T1000 (cell line): Measurements from ENCODE around the gene GCNT2.
"Not testable (repeated sequence)": the region's sequence is repeated elsewhere in the genome, so short reads cannot be mapped to it uniquely, and the experiment has no call there.

ENCODE experiments used
- DNase-seq: peaks from one replicate; lab custom pipeline; 2025; ENCODE audit warnings: mixed read lengths; lab: John Stamatoyannopoulos, UW

GCNT2 gene

GRCh38 chr6:10580570-10580969 lies 59.4 kb downstream of the GCNT2 start:
- DNase-seq, result no peak

DNA sequence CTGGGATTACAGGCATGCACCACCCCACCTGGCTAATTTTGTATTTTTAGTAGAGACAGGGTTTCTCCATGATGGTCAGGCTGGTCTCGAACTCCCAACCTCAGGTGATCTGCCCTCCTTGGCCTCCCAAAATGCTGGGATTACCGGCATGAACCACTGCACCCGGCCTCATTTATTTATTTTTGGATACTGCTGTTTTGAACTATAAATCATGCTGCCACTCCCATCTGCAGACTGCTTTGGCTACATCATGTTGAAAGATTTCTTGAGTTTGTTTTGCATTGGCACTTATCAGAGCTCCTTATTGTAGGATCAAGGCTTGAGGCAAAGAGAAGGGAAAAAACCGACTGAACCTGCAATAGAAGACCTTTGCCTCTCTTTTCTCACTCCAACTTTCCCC lies 60.3 kb downstream of the GCNT2 start:
- not testable (repeated sequence) for DNase-seq

GRCh38 chr6:10582774-10583508 lies 61.8 kb downstream of the GCNT2 start:
- DNase-seq, result no peak

DNA sequence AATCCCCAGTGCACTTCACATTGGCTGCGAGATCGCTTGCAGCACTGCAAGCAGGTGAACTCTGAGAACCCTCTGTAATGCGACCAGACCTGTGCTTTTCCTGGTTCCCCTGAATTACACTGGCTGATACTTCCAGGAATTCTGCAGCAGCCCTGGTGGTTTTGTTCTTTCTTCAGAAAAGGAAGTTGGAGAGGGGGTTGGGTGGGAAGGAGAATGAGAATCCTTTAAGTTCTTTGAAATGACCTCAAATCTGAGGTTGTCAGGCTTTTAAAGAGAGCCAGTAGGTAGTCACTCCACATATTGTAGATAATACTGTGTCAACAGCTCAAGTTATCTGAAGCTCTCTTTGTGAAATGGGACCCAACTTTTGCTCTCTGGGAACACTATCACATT lies 62.4 kb downstream of the GCNT2 start:
- DNase-seq, result no peak

DNA sequence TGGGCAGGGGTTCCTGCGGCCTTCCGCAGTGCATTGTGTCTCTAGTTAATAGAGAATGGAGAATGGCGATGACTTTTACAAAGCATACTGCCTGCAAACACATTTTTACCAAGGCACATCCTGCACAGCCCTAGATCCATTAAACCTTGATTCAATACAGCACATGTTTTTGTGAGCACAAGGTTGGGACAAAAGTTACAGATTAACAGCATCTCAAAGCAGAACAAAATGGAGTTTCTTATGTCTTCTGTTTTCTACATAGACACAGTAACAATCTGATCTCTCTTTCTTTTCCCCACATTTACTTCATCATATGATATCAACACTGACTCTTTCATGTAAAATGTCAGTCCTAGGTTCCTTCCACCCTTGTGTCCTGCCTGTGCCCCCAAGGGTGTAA lies 63.5 kb downstream of the GCNT2 start:
- DNase-seq, result no peak

- no peak for DNase-seq
These were observed 64.2 kb downstream of the GCNT2 start for GRCh38 chr6:10585209-10585845.

DNA sequence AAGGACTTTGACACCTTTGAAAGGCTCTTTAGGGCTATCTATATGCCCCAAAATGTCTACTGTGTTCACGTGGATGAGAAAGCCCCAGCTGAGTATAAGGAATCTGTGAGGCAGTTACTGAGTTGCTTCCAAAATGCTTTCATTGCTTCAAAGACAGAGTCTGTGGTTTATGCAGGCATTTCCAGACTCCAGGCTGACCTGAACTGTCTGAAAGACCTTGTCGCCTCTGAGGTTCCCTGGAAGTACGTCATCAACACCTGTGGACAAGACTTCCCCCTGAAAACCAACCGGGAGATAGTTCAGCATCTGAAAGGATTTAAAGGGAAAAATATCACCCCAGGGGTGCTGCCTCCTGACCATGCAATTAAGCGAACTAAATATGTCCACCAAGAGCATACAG lies 65.2 kb downstream of the GCNT2 start:
- DNase-seq, result no peak

DNA sequence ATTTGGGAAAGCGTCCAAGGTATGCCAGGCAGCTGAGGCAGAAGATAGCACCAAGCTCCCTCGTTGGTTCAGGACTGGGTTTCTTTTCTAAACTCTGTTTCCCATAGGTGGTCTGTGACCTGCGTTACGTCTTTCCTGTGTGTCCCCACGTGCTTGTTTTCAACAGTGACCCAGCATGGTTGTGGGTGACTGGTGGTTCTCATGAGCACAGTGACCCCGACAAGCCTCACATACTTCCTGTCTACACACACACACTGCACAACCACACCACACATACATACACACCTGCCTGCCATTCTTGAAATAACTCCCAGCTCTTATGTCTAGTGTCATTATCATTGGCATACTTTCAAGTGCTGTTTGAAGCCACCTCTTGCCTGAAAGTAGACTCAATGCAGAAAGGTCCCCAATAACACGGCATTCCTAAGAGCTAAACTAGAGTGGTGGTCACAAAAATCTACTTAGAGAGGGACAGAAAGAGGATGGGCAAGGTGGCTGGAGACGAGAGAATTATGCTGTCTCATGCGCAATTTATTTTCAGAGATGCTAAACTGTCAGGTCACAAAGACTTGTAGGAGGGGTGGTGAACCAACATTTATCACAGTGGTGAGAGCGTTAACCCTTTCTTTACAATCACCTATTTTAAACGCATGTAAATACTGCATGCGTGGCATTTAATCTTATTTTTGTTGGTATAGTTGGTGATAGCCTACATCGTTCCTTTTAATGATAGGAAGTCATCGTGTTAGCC lies 66.7 kb downstream of the GCNT2 start:
- DNase-seq, result no peak

- DNase-seq, result no peak
These were observed 67.6 kb downstream of the GCNT2 start for GRCh38 chr6:10588562-10589428.

DNA sequence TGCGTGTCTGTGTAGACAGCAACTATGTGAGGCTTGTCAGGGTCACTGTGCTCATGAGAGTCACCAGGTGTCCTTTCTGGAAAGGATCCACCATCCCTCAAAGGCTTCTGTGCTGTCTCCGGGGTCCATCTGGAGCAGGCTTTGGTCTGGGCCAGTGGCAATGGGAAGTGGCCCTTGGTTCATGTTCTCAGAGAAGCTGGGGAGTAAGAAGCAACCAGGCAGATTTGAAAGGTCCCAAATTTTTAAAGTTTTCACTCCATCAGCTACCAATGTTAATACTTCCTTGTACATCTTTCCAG lies 68.2 kb downstream of the GCNT2 start:
- no peak for DNase-seq

DNA sequence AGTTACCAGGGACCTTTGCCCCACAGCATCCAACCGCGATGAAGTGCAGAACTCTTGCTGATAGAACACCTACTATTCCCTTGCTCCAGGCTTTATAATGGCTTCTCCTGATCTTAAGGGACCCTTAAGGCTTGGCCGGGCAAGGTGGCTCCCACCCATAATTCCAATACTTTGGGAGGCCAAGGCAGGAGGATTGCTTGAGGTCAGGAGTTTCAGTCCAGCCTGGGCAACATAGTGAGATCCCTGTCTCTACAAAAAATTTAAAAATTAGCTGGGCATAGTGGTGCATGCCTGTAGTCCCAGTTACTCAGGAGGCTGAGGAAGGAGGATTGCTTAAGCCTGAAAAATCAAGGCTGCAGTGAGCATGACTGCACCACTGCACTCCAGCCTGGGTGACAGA lies 68.8 kb downstream of the GCNT2 start:
- DNase-seq, result no peak

GRCh38 chr6:10591422-10592160 lies 70.4 kb downstream of the GCNT2 start:
- no peak for DNase-seq

GRCh38 chr6:10595731-10596664 lies 74.8 kb downstream of the GCNT2 start:
- peak; percentile 5 for DNase-seq

DNA sequence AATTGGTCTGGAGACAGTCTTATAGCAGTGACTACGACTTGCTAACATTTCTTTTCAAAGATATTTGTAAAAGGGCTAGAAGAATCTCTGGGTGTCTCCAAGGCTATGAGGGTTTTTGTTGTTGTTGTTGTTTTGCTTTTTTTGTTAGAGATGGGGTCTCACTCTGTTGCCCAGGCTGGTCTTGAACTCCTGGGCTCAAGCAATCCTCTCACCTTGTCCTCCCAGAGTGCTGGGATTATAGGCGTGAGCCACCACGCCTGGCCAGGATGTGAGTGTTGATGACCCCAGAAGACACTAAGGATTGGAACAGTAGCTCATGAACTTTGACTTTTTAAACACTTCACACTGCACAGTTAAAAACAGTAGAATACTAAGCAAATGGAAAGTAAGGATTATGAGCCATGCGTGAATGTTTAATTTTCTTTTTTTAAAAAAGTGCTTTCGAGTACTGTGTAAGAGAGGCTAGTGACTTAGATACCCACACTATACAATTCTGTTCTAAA lies 76.4 kb downstream of the GCNT2 start:
- no peak for DNase-seq

DNA sequence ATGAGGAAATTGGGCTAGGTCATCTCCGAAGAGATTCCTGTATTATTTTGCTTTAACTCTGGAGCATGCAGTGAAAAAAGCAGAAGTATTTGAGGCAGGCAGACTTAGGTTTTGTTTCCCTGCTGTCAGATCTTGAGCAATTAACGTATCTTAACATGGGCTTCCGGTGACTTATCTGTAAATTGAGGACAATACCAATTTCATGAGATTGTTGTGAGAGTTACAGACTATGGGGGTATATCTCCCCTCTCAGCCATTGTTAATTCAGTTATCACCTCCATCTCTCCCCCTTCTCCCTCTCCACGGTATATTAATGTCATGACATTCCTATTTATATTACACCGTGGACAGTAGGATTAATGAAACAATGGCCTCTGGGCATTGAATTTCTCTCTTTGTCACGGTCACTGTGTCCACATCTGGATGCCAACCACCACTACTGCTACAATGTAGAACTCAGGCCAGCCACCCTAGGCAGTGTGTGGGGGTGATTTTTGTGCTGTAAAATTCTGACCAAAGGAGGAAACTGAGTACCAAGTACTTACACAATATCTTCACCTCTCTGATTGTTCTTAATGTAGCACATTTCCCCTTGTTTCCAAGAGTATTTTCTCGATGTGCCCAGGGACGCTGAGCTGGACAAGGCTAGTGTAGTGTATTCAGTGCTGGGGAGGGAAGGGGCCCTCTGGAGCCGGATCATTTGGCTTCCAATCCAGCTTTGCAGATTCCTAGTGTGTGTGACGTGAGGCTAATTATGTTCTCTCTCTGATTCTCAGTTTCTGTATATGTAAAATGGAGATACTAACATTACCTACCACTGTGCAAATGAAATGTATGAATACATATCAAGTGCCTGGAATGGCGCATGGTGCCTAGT lies 77.2 kb downstream of the GCNT2 start:
- DNase-seq, result no peak

DNA sequence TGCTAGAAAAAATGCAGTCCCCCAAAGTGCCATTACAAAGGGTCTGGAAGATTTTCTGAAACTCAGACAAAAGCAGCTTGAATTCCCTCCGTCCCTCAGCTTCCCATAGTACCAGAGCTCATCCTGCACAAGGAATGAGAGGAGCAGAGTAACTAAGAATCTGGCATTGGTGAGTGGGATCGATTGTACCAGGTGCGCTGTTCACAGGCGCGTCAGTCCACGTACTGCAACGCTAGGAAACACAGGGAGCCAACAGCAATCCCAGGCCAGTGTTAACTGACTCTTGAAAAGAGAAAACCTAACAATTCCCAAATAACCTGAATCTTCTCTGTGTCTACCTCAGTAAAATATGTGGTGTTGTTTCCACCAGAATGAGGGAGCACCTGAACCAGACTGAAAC lies 77.9 kb downstream of the GCNT2 start:
- DNase-seq, result no peak

DNA sequence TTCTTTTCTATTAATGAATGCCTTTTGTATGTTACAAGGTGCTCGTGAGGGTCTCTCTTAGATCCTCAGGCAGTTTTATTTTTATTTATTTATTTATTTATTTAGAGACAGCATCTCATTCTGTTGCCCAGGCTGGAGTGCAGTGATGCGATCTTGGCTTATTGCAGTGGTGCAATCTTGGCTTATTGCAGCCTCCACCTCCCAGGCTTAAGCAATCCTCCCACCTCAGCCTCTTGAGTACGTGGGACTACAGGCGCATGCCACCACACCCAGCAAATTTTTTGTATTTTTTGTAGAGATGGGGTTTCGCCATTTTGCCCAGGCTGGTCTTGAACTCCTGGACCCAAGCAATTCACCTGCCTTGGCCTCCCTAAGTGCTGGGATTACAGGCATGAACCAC lies 79.5 kb downstream of the GCNT2 start:
- DNase-seq, result not testable (repeated sequence)

DNA sequence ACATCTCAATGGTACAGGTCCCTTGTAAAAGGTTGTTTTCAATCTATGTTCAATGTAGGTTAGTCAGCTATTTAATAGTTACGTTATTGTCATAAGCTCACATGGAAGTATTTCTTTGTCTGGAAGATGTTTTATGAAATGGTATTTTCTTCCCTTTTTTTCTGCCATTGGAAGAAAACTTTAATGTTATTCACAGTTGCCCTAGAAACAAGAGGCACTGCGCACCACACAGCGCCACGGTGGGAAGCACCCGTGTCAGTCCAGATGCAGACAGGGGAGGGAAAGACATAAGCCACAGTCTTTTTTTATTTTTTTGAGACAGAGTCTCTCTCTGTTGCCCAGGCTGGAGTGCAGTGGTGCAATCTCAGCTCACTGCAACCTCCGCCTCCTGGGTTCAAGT lies 82.1 kb downstream of the GCNT2 start:
- DNase-seq, result no peak

- DNase-seq, result no peak
These were observed 87.9 kb downstream of the GCNT2 start for GRCh38 chr6:10609038-10609437.
